Endodermal cell (in vitro differentiated cells): ENCODE measurements around the gene USO1. TPM values are rescaled to one million over a fixed set of nuclear protein-coding genes. Genes with fewer than 3 reads are reported as not detected.
A peak's percentile ranks its signal among the peaks of the same experiment; 100 is the strongest.

ENCODE experiments used
- DNase-seq: peaks from one replicate; pipeline ENCODE4 v3.0.0-alpha.2; 2017
- H3K27ac ChIP-seq: 2 replicates; pipeline ENCODE4 v1.5.1; 2013; ENCODE audit warnings: mild to moderate bottlenecking, low read depth, low read length, moderate library complexity
- H3K27me3 ChIP-seq: 2 replicates; pipeline ENCODE4 v1.6.1; 2013; ENCODE audit warnings: mild to moderate bottlenecking, low read length, moderate library complexity; ENCODE audit not compliant: insufficient read depth, control insufficient read depth, poor library complexity, severe bottlenecking
- H3K36me3 ChIP-seq: 2 replicates; pipeline ENCODE4 v1.7.0; 2013; ENCODE audit warnings: mild to moderate bottlenecking, low read length, moderate library complexity; ENCODE audit not compliant: control insufficient read depth, insufficient read depth
- H3K4me1 ChIP-seq: one replicate; pipeline ENCODE4 v1.7.0; 2013; ENCODE audit warnings: low read length; ENCODE audit not compliant: control insufficient read depth, insufficient read depth
- H3K4me3 ChIP-seq: 2 replicates; pipeline ENCODE4 v1.5.1; 2013; ENCODE audit warnings: mild to moderate bottlenecking, low read length, moderate library complexity
- H3K9ac ChIP-seq: 2 replicates; pipeline ENCODE4 v1.6.1; 2013; ENCODE audit warnings: mild to moderate bottlenecking, low read length, moderate library complexity; ENCODE audit not compliant: poor library complexity, severe bottlenecking; ENCODE audit errors: extremely low read depth
- H3K9me3 ChIP-seq: 2 replicates; pipeline ENCODE4 v1.6.1; 2013; ENCODE audit warnings: mild to moderate bottlenecking, low read length, moderate library complexity; ENCODE audit not compliant: control insufficient read depth
- H3K27ac Mint-ChIP-seq: 2 replicates; pipeline ENCODE4 v1.8.0; 2020; ENCODE audit warnings: mixed read lengths
- H3K27me3 Mint-ChIP-seq: 2 replicates; pipeline ENCODE4 v1.8.0; 2021; ENCODE audit warnings: mild to moderate bottlenecking, mixed read lengths; ENCODE audit not compliant: insufficient read depth
- H3K36me3 Mint-ChIP-seq: 2 replicates; pipeline ENCODE4 v1.8.0; 2020; ENCODE audit warnings: low read depth, mixed read lengths
- H3K4me1 Mint-ChIP-seq: 2 replicates; pipeline ENCODE4 v1.8.0; 2020; ENCODE audit warnings: mixed read lengths
- H3K4me3 Mint-ChIP-seq: 2 replicates; pipeline ENCODE4 v1.8.0; 2020; ENCODE audit warnings: mild to moderate bottlenecking, moderate library complexity, mixed read lengths
- H3K9me3 Mint-ChIP-seq: 2 replicates; pipeline ENCODE4 v1.8.0; 2020; ENCODE audit warnings: mild to moderate bottlenecking, mixed read lengths
- WGBS, 2 experiments: methylation state at CpG; one replicate each; pipeline versions ENCODE4 v1.1.5 to v1.1.7; 2013; ENCODE audit warnings: missing lambda C conversion rate in 2 of 2, mixed read lengths in 1 of 2; ENCODE audit not compliant: insufficient coverage in 1 of 2, insufficient read length in 1 of 2; 5-methylcytosine and 5-hydroxymethylcytosine counted together
- total RNA-seq, 2 donors: library from RNA; stranded (reverse); fragmentation: NEBNext Ultra II Directional in 1 of 2; extraction: Animal tissue kit (Norgen Biotek cat#: 25700) in 1 of 2; gene quantifications; 2 replicates in 1 of 2; 3 replicates in 1 of 2; pipeline ENCODE4 v1.2.1, GENCODE V29; 2021
- TF ChIP-seq, protein P1 (sequence below): fragments of 200-600 bp; sonication (generic); conservative IDR thresholded peaks from 2 replicates; pipeline ENCODE4 v1.5.0; 2021; ENCODE audit warnings: antibody characterized with exemption, mild to moderate bottlenecking

USO1 gene
- total RNA-seq, 2 donors from 2014 or later, result 74.5 to 75.1 TPM

DNA sequence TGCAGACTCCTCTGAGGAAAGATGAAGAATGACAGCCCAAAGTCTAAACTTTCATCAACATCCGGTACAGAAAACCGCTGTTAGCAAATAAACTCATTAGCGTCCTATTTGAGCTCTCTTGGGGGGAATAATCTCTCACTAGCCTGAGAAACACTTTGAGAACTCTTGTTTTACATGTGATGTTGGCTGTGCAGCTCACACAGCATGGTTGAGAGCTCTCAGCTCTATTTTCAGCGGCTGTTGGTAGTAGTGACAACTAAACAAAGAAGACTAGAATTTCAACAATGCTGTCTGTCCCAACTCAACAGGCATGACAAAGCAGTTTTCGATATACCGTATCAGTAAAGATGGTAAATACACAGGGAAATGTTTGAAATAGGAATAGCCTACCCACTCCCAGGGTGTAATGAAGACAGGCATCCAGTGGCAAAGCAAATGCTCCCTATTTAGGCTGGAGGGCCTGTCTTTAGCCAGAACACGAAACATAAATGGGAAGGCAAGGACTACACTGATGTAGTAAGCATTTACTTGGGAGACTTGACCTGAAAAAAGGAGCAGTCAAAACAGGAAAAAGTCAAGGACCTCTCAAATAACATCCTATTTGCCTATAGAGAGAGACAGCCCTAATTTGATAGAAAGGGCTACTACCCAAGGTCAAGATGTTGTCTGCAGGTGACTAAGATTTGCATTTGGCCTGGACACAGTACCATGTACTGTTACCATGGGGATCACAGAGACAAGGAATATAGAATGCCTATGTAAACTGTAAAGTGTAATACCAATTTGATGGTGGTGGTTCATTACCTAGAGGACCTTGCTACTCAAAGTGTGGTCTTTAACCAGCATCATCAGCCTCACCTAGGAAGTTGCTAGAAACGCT is 117.5 kb downstream of the USO1 start:
- H3K9me3 Mint-ChIP-seq, result peaks cover 3% of the 10 kb centered on the region
- Histone ChIP-seq H3K9ac (no peak overlapping the region), H3K27ac (peak overlapping the region; percentile 72), H3K4me3 (no peak overlapping the region), H3K36me3 (no peaks in the 10 kb centered on the region), H3K27me3 (no peaks in the 10 kb centered on the region), H3K9me3 (no peaks in the 10 kb centered on the region), H3K4me1 (no peaks in the 10 kb centered on the region)
- WGBS, 2 experiments, result 87 to 97% methylated on average over 4 to 7 of the region's 8 CpGs
- H3K27ac Mint-ChIP-seq, result no peak overlapping the region
- no peak for DNase-seq
- no peaks in the 10 kb centered on the region for H3K36me3 Mint-ChIP-seq
- TF ChIP-seq, protein P1, sequence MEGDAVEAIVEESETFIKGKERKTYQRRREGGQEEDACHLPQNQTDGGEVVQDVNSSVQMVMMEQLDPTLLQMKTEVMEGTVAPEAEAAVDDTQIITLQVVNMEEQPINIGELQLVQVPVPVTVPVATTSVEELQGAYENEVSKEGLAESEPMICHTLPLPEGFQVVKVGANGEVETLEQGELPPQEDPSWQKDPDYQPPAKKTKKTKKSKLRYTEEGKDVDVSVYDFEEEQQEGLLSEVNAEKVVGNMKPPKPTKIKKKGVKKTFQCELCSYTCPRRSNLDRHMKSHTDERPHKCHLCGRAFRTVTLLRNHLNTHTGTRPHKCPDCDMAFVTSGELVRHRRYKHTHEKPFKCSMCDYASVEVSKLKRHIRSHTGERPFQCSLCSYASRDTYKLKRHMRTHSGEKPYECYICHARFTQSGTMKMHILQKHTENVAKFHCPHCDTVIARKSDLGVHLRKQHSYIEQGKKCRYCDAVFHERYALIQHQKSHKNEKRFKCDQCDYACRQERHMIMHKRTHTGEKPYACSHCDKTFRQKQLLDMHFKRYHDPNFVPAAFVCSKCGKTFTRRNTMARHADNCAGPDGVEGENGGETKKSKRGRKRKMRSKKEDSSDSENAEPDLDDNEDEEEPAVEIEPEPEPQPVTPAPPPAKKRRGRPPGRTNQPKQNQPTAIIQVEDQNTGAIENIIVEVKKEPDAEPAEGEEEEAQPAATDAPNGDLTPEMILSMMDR, result no peak
- H3K4me3 Mint-ChIP-seq, result no peak overlapping the region
- H3K27me3 Mint-ChIP-seq, result no peaks in the 10 kb centered on the region
- peaks cover 9% of the 10 kb centered on the region for H3K4me1 Mint-ChIP-seq

DNA sequence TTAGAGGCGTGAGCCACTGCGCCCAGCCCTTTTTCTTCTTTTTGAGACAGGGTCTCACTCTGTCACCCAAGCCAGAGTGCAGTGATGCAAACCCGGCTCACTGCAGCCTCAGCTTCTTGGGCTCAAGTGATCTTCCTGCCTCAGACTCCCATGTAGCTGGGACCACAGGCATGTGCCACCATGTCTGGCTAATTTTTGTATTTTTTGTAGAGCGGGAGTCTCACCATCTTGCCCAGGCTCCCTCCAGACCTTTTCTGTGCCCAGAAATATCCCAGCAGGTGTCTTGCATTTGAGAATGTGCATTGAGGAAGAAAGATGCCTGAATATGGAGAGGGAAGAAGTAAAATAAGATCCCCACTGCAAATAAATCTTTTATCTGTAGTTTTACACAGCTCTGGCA is 119.2 kb downstream of the USO1 start:
- Histone ChIP-seq H3K27ac (no peak overlapping the region), H3K4me3 (no peak overlapping the region), H3K27me3 (no peaks in the 10 kb centered on the region), H3K9ac (no peak overlapping the region), H3K36me3 (no peaks in the 10 kb centered on the region), H3K4me1 (no peaks in the 10 kb centered on the region), H3K9me3 (no peaks in the 10 kb centered on the region)
- TF ChIP-seq, protein P1, result no peak
- Mint-ChIP-seq H3K27me3 (no peaks in the 10 kb centered on the region), H3K9me3 (no peaks in the 10 kb centered on the region), H3K27ac (no peak overlapping the region), H3K4me1 (peaks cover 9% of the 10 kb centered on the region), H3K36me3 (no peaks in the 10 kb centered on the region), H3K4me3 (no peak overlapping the region)
- no peak for DNase-seq
- WGBS, 2 experiments, result 91 to 93% methylated on average over 4 of the region's 4 CpGs

DNA sequence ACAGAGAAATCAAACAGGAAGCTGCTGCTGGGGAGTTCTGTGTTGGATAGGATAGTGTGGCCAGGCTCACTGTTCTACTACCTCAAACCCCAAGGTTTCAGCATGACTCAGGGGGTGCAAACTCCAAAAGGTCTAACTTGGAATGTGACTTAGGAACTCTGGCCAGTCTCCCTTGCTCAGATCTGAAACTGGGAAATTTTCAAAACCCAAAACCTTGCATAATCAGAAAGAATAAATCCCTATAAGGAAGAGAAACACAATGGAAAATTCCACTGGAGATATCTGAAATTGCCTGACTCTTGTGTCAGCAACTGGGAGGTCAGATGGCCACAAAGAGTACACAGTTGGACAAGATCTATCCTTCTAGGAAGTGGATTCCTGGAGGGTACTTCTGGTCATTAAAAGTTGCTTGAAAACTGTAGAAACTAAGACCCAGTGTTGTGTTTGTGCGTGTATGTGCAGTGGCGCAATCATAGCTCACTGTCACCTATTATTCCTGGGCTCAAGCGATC is 119.8 kb downstream of the USO1 start:
- DNase-seq, result no peak
- no peak overlapping the region for H3K4me3 Mint-ChIP-seq
- H3K9me3 ChIP-seq, result no peaks in the 10 kb centered on the region
- H3K36me3 Mint-ChIP-seq, result no peaks in the 10 kb centered on the region
- no peaks in the 10 kb centered on the region for H3K27me3 Mint-ChIP-seq
- H3K27ac ChIP-seq, result no peak overlapping the region
- H3K4me1 Mint-ChIP-seq, result peaks cover 9% of the 10 kb centered on the region
- no peaks in the 10 kb centered on the region for H3K4me1 ChIP-seq
- WGBS, 2 experiments, result 92 to 97% methylated on average over 2 to 3 of the region's 3 CpGs
- H3K9me3 Mint-ChIP-seq, result no peaks in the 10 kb centered on the region
- H3K9ac ChIP-seq, result no peak overlapping the region
- H3K4me3 ChIP-seq, result no peak overlapping the region
- no peaks in the 10 kb centered on the region for H3K36me3 ChIP-seq
- no peaks in the 10 kb centered on the region for H3K27me3 ChIP-seq
- no peak overlapping the region for H3K27ac Mint-ChIP-seq
- TF ChIP-seq, protein P1, result no peak
